HG02884 (cell line): ENCODE data around the gene HOOK2.
"Not testable (repeated sequence)": the region's sequence is repeated elsewhere in the genome, so short reads cannot be mapped to it uniquely, and the experiment has no call there.

Experiments
- ATAC-seq: cut with Tn5 transposase; IDR thresholded peaks from one replicate; pipeline ENCODE4 v1.9.1; 2021; ENCODE audit warnings: mild to moderate bottlenecking, moderate library complexity; ENCODE audit not compliant: unreplicated experiment

The HOOK2 gene

DNA sequence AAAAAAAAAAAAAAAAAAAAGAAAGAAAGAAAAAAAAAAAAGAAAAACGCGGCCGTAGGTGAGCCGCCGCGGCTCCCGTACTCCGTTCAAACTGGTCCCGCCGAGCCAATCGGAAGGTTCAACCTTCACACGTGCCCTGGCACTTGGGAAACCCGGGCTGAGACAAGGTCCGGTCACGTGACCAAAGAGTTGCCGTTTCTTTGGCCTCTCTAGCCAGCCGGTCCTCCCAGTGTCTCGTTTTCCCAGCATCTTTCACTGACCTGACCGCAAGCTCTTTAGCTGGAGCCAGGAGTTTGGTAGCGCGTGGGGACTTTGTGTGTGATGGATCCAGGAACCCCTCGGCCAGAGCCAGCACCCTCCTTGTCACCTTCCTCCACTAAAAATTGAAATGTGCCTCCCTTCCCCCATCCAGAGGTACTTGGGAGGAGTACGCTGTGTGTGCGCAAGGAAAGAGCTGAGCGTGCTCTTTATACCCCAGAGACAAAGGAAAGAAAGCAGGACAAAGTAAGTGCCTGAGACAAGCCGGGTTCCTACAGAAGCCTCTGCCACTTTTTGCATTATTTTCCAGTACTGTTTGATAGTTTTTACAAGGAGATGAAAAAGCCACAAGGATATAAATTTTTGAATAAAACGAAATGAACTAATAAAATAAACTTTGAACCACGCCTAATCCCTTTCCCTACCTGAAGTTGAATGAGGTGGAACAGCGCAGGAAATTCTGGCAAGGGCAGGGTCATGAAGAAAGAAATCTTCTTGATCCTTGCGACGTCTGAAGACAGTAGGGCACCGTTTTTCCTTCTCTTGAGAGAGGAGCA lies 52.6 kb downstream of the HOOK2 start:
- peak; percentile 72 for ATAC-seq

DNA sequence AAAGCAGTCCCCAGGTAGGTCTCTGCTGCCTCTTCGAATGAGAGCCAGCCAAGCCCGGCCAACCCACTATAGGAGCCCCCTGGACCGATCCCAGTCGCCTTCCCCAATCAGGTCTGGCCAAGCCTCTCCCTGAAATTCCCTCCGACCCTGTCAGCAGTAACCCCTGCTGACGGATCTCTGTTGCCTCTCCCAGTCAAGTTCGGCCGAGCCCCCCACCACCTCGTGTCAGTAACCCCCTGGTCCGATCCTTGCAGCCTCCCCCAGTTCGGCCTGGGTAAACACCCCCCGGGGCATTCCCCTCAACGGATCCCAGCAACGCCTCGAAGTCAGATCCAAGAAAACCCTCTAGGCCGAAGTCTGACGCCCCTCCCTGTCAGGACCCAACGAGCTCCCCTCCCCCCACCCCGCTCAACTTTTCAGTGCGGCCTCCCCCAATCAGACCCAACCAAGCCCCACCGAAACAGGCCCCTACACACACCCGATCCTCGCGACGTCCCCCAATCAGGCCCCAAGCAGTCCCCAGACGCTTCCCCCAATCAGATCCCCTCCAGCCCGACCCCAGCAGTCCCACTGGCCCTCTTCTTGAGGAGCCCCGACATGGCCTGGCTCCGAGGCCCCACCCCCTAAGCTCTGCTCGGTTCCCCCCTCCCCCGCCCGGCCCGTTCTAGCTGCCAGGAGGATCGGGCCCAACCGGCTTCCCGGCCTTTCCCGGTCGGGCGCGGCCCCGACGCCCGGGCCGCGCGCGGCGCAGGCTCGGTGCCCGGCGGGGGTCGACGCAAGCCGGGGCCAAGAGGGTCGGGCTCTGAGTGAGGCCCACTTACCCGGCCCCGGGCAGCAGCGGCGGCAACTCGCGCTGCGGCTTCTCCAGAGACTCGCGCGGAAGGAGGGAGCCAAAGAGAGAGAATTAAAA lies 53.4 kb downstream of the HOOK2 start:
- peak; percentile 19 for ATAC-seq

DNA sequence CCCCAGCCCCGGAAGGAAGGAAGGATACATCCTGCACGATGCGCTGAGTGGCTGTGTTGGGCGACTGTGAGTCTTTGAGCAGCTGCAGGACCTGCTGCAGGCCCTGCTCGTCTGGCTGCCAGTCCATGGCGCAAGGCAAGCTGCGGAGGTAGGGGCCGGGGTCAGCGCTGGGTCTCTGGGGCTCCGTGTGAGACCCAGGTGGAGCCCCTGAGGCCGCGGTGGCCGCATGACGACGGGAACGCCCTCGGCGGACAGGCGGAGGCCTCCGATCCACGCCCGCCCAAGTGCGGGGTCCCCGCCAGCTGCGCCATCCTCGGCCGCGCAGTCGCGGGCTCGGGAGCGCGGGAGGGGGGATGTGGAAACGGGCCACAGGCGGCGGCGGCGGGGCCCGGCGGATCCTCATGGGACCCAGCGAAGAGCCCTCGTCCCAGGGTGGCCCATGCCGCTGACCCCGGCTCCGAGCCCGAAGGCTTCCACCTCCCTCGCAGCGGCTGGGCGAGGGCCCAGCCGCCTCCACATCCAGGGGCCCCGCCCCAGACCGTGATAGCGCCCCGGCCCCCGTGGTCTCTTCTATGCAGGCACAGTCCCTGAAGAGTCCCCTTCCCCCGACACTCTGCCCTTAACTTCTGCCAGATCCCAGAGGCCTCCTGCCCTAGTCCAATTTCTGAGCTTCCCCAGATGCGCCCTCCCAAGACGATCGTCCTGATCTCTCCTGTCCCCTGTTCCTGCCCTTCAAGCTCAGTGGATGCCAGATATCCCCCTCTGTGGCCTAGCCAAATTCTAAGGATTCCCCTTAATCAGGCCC lies 54.3 kb downstream of the HOOK2 start:
- no peak for ATAC-seq

DNA sequence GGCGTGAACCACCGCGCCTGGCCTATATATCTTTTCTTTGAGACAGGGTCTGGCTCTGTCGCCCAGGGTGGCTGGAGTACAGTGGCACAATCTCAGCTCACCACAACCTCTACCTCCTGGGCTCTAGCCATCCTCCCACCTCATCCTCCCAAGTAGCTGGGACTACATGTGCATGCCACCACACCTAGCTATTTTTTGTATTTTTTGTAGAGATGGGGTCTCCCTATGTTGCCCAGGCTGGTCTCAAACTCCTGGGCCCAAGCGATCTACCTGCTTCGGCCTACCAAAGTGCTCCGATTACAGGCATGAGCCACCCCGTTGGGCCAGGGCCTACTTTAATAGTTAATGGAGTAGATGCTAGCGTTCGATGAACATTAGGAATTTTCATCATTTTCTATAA lies 55.1 kb downstream of the HOOK2 start:
- no peak for ATAC-seq

GRCh38 chr19:12715929-12716328 lies 59.4 kb downstream of the HOOK2 start:
- no peak for ATAC-seq

GRCh38 chr19:12715102-12715501 lies 60.2 kb downstream of the HOOK2 start:
- no peak for ATAC-seq

DNA sequence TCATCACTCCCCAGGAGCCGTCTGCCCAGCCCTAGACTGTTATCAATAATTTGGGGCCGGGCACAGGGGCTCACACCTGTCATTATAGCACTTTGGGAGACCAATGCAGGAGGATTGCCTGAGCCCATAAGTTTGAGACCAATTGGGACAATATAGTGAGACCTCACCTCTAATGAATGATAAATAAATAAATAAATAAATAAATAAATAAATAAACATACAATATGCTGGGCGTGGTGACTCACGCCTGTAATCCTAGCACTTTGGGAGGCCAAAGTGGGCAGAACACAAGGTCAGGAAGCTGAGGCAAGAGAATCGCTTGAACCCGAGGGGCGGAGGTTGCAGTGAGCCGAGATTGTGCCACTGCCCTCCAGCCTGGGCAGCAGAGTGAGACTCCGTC lies 62.0 kb downstream of the HOOK2 start:
- ATAC-seq = not testable (repeated sequence)
